C4-2B (cell line): ENCODE measurements around the gene EGLN1.

Experiments
- ZFX ChIP-seq: fragments of 450-650 bp; IDR thresholded peaks from 2 replicates; pipeline ENCODE4 v1.6.1; 2017
- TF ChIP-seq, protein P1 (sequence below): fragments of 450-650 bp; conservative IDR thresholded peaks from 2 replicates; pipeline ENCODE4 v1.5.1; 2017; ENCODE audit warnings: mild to moderate bottlenecking

DNA sequence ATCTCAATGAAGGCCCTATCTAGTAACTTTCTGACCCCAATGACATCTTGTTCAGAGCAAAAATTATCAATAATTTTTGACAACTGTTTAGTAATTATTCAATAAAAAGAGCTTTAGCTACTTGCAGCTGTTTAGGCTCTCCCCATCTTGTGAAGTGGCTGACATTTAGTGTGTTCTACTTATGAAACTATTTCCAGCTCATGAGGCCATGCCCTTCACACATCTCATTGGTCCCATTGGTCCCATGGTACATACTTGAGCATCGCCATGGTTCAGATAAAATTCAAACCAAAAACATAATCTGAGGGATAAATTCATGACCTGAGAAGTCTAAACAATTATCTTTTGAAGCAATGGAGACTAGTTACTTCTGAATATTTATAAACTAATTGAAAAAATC, 59.8 kb downstream of the EGLN1 start:
- TF ChIP-seq, protein P1, sequence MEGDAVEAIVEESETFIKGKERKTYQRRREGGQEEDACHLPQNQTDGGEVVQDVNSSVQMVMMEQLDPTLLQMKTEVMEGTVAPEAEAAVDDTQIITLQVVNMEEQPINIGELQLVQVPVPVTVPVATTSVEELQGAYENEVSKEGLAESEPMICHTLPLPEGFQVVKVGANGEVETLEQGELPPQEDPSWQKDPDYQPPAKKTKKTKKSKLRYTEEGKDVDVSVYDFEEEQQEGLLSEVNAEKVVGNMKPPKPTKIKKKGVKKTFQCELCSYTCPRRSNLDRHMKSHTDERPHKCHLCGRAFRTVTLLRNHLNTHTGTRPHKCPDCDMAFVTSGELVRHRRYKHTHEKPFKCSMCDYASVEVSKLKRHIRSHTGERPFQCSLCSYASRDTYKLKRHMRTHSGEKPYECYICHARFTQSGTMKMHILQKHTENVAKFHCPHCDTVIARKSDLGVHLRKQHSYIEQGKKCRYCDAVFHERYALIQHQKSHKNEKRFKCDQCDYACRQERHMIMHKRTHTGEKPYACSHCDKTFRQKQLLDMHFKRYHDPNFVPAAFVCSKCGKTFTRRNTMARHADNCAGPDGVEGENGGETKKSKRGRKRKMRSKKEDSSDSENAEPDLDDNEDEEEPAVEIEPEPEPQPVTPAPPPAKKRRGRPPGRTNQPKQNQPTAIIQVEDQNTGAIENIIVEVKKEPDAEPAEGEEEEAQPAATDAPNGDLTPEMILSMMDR = no peak
- TF ChIP-seq ZFX = no peak
